IMR-90 (cell line): ENCODE measurements around the gene NPRL2. TPM values are rescaled to one million over a fixed set of nuclear protein-coding genes. Genes with fewer than 3 reads are reported as not detected.

ENCODE experiments used
- ATAC-seq: fragments of 200-7000 bp; cut with Tn5 transposase; 2 replicates; pipeline ENCODE4 v1.9.1; 2020; ENCODE audit warnings: low read depth, mild to moderate bottlenecking, moderate library complexity
- BruUV-seq: library from RNA; stranded (reverse); fragments of 400-500 nt; replicated peaks from 2 replicates; lab custom pipeline; 2021; lab: Mats Ljungman, UMichigan
- CTCF ChIA-PET: fragments of 300-600 bp; formaldehyde crosslinking; extraction: SDS; loops from one replicate; lab custom pipeline; 2021; ENCODE audit warnings: antibody characterized with exemption; lab: Yijun Ruan, JAX
- POLR2A ChIA-PET: fragments of 300-600 bp; sonication (Branson Sonifier 250); formaldehyde crosslinking; loops from one replicate; lab custom pipeline; 2022; ENCODE audit warnings: antibody characterized with exemption; ENCODE audit not compliant: unreplicated experiment; lab: Charles Lee
- DNase-seq: peaks from one replicate; pipeline ENCODE4 v3.0.0; 2013
- H2AFZ ChIP-seq: replicated peaks from 2 replicates; pipeline ENCODE3; 2013; ENCODE audit warnings: low read length, mild to moderate bottlenecking; ENCODE audit not compliant: poor library complexity
- H2AK5ac ChIP-seq: 2 replicates; pipeline ENCODE4 v1.6.1; 2013; ENCODE audit warnings: low read depth, low read length, inconsistent platforms
- H2AK9ac ChIP-seq: replicated peaks from 2 replicates; pipeline ENCODE3; 2013; ENCODE audit warnings: mild to moderate bottlenecking, low read depth, low read length, moderate library complexity; ENCODE audit not compliant: poor library complexity
- H2BK120ac ChIP-seq: 2 replicates; pipeline ENCODE4 v1.6.1; 2013; ENCODE audit warnings: low read depth, low read length, inconsistent platforms
- H2BK15ac ChIP-seq: 3 replicates; pipeline ENCODE4 v1.6.1; 2013; ENCODE audit warnings: low read depth, low read length, inconsistent platforms
- H2BK20ac ChIP-seq: 2 replicates; pipeline ENCODE4 v1.6.1; 2013; ENCODE audit warnings: low read depth, mild to moderate bottlenecking, inconsistent platforms, low read length, moderate library complexity
- H2BK5ac ChIP-seq: 2 replicates; pipeline ENCODE4 v1.6.1; 2013; ENCODE audit warnings: mild to moderate bottlenecking, low read depth, low read length, inconsistent platforms; ENCODE audit not compliant: poor library complexity, severe bottlenecking
- H3K14ac ChIP-seq: replicated peaks from 2 replicates; pipeline ENCODE4 v1.6.1; 2013; ENCODE audit warnings: low read depth, low read length, inconsistent platforms
- H3K18ac ChIP-seq: 2 replicates; pipeline ENCODE4 v1.6.1; 2013; ENCODE audit warnings: low read depth, low read length, control low read depth
- H3K23ac ChIP-seq: 2 replicates; pipeline ENCODE4 v1.6.1; 2013; ENCODE audit warnings: low read depth, low read length, inconsistent platforms
- H3K27ac ChIP-seq: 2 replicates; pipeline ENCODE4 v1.5.1; 2013; ENCODE audit warnings: mild to moderate bottlenecking, control low read depth, low read length; ENCODE audit not compliant: insufficient read depth
- H3K27me3 ChIP-seq: 2 replicates; pipeline ENCODE4 v1.6.1; 2013; ENCODE audit warnings: low read length; ENCODE audit not compliant: control insufficient read depth, insufficient read depth
- H3K36me3 ChIP-seq: 2 replicates; pipeline ENCODE4 v1.6.1; 2013; ENCODE audit warnings: low read length, mixed read lengths; ENCODE audit not compliant: control insufficient read depth, insufficient read depth
- H3K4ac ChIP-seq: 2 replicates; pipeline ENCODE4 v1.6.1; 2013; ENCODE audit warnings: low read depth, low read length, inconsistent platforms
- H3K4me1 ChIP-seq: 2 replicates; pipeline ENCODE4 v1.6.1; 2013; ENCODE audit warnings: low read length, mixed read lengths; ENCODE audit not compliant: control insufficient read depth, insufficient read depth
- H3K4me2 ChIP-seq: 2 replicates; pipeline ENCODE4 v1.6.1; 2013; ENCODE audit warnings: low read depth, mild to moderate bottlenecking, control low read depth, low read length, moderate library complexity
- H3K4me3 ChIP-seq: 2 replicates; pipeline ENCODE4 v1.5.1; 2013; ENCODE audit warnings: low read depth, mild to moderate bottlenecking, control low read depth, low read length, moderate library complexity; ENCODE audit not compliant: insufficient read depth
- H3K56ac ChIP-seq: 2 replicates; pipeline ENCODE4 v1.6.1; 2013; ENCODE audit warnings: low read length, inconsistent platforms; ENCODE audit not compliant: insufficient read depth; ENCODE audit errors: extremely low read depth
- H3K79me1 ChIP-seq, 2 experiments: 2 replicates each; pipeline ENCODE4 v1.6.1; 2013; ENCODE audit warnings: low read length in 2 of 2, inconsistent platforms in 1 of 2, low read depth in 1 of 2
- H3K9ac ChIP-seq: 2 replicates; pipeline ENCODE4 v1.6.1; 2013; ENCODE audit warnings: low read depth, low read length, control low read depth
- H3K9me1 ChIP-seq: 2 replicates; pipeline ENCODE4 v1.6.1; 2013; ENCODE audit warnings: low read length, inconsistent platforms; ENCODE audit not compliant: insufficient read depth
- H3K9me3 ChIP-seq: 2 replicates; pipeline ENCODE4 v1.6.1; 2013; ENCODE audit warnings: low read length; ENCODE audit not compliant: control insufficient read depth, insufficient read depth
- H4K20me1 ChIP-seq: 2 replicates; pipeline ENCODE4 v1.6.1; 2013; ENCODE audit warnings: low read length, inconsistent platforms; ENCODE audit not compliant: insufficient read depth
- H4K5ac ChIP-seq: 2 replicates; pipeline ENCODE4 v1.6.1; 2013; ENCODE audit warnings: mild to moderate bottlenecking, low read depth, low read length, control low read depth
- H4K8ac ChIP-seq, 2 experiments: 2 replicates each; pipeline ENCODE4 v1.6.1; 2013; ENCODE audit warnings: low read depth in 2 of 2, low read length in 2 of 2, control low read depth in 1 of 2, inconsistent platforms in 1 of 2
- H4K91ac ChIP-seq: 2 replicates; pipeline ENCODE4 v1.6.1; 2013; ENCODE audit warnings: low read depth, low read length, inconsistent platforms; ENCODE audit not compliant: insufficient read depth
- BHLHE40 ChIP-seq: fragments of 150-350 bp; IDR thresholded peaks from 2 replicates; pipeline ENCODE4 v1.6.1; 2016; ENCODE audit warnings: mild to moderate bottlenecking, low read depth, low read length
- CEBPB ChIP-seq: IDR thresholded peaks from 2 replicates; pipeline ENCODE4 v1.6.1; 2012; ENCODE audit warnings: low read depth, low read length, improper control_type of control experiment
- CHD1 ChIP-seq: IDR thresholded peaks from 2 replicates; pipeline ENCODE4 v1.6.1; 2012; ENCODE audit warnings: low read depth, low read length, improper control_type of control experiment
- CTCF ChIP-seq: conservative IDR thresholded peaks from 2 replicates; pipeline ENCODE4 v1.5.1; 2012; ENCODE audit warnings: mild to moderate bottlenecking, low read depth, low read length, improper control_type of control experiment
- ELK1 ChIP-seq: fragments of 150-350 bp; IDR thresholded peaks from 2 replicates; pipeline ENCODE4 v1.6.1; 2016; ENCODE audit warnings: low read depth, mild to moderate bottlenecking, low read length, moderate library complexity, borderline replicate concordance
- FOS ChIP-seq: fragments of 150-350 bp; IDR thresholded peaks from 2 replicates; pipeline ENCODE4 v1.6.1; 2016; ENCODE audit warnings: low read depth, low read length
- MAFK ChIP-seq: IDR thresholded peaks from 2 replicates; pipeline ENCODE4 v1.6.1; 2012; ENCODE audit warnings: low read depth, low read length, improper control_type of control experiment
- MAZ ChIP-seq: IDR thresholded peaks from 2 replicates; pipeline ENCODE4 v1.6.1; 2012; ENCODE audit warnings: low read depth, mild to moderate bottlenecking, low read length, improper control_type of control experiment, moderate library complexity, borderline replicate concordance
- MXI1 ChIP-seq: IDR thresholded peaks from 2 replicates; pipeline ENCODE4 v1.6.1; 2012; ENCODE audit warnings: low read depth, mild to moderate bottlenecking, low read length, moderate library complexity, borderline replicate concordance
- NFE2L2 ChIP-seq: fragments of 150-350 bp; IDR thresholded peaks from 2 replicates; pipeline ENCODE4 v1.6.1; 2016; ENCODE audit warnings: low read depth, mild to moderate bottlenecking, low read length
- POLR2A ChIP-seq: IDR thresholded peaks from 2 replicates; pipeline ENCODE4 v1.6.1; 2012; ENCODE audit warnings: mild to moderate bottlenecking, low read depth, low read length
- RAD21 ChIP-seq: IDR thresholded peaks from 2 replicates; pipeline ENCODE4 v1.6.1; 2012; ENCODE audit warnings: low read length, improper control_type of control experiment
- RCOR1 ChIP-seq: IDR thresholded peaks from 2 replicates; pipeline ENCODE4 v1.6.1; 2012; ENCODE audit warnings: mild to moderate bottlenecking, low read length, improper control_type of control experiment; ENCODE audit not compliant: insufficient replicate concordance
- RFX5 ChIP-seq: IDR thresholded peaks from 2 replicates; pipeline ENCODE4 v1.8.0; 2012; ENCODE audit warnings: low read depth, mild to moderate bottlenecking, low read length, moderate library complexity
- SMC3 ChIP-seq: fragments of 150-350 bp; IDR thresholded peaks from 2 replicates; pipeline ENCODE4 v1.6.1; 2016; ENCODE audit warnings: low read depth, mild to moderate bottlenecking, antibody characterized with exemption, low read length, moderate library complexity
- USF2 ChIP-seq: fragments of 150-350 bp; IDR thresholded peaks from 2 replicates; pipeline ENCODE4 v1.6.1; 2017; ENCODE audit warnings: mild to moderate bottlenecking, antibody characterized with exemption, low read length, low read depth
- whole genome bisulfite sequencing, 2 experiments: methylation state at CpG; one replicate each; pipeline versions ENCODE4 v1.1.5 to v1.1.7; 2013; ENCODE audit warnings: missing lambda C conversion rate in 2 of 2; ENCODE audit not compliant: insufficient read length in 1 of 2; ENCODE audit errors: extremely low coverage in 2 of 2; 5-methylcytosine and 5-hydroxymethylcytosine counted together
- dilution Hi-C: fragments of 300-500 bp; cut with HindIII; formaldehyde crosslinking; loops from one replicate; pipeline ENCODE4 v1.14.3; 2018; ENCODE audit warnings: low sequenced_read_pairs; ENCODE audit not compliant: unreplicated experiment
- in situ Hi-C: fragments of 300-500 bp; cut with MboI; formaldehyde crosslinking; loops from 3 replicates; pipeline ENCODE4 v1.14.3; 2019; ENCODE audit warnings: low sequenced_read_pairs, inconsistent platforms, mixed read lengths
- intact Hi-C: fragments of 100-400 bp; cut with micrococcal nuclease; formaldehyde crosslinking; loops from 2 replicates; pipeline ENCODE4 v1.10.0; 2022
- polyA plus RNA-seq, 3 experiments: library from polyadenylated mRNA; depleted of rRNA; stranded (reverse); fragments of >200 nt; gene quantifications; 2 replicates each; pipeline ENCODE4 v1.2.3, GENCODE V29; 2012; ENCODE audit warnings: low replicate concordance in 1 of 3
- total RNA-seq: library from RNA; depleted of rRNA; stranded (reverse); fragments of >200 nt; gene quantifications from 2 replicates; pipeline ENCODE4 v1.2.3, GENCODE V29; 2012

The NPRL2 gene
- total and polyA plus RNA-seq, 2 of the 4 experiments (the other 2 are of a cell fraction): 38.3 to 38.7 TPM

GRCh38 chr3:50359760-50360110 is 9.2 kb upstream of the NPRL2 start:
- Histone ChIP-seq H2BK15ac (no peak overlapping the region), H3K56ac (no peak overlapping the region), H3K4ac (peak overlapping the region; percentile 55; the same call in 1 of the 2 replicates), H2BK5ac (no peak overlapping the region), H2BK120ac (no peak overlapping the region), H3K79me1 (peaks cover 0 to 49% of the 10 kb centered on the region in 2 experiments; a peak in 2 of 4 replicates), H3K27ac (no peak overlapping the region), H4K91ac (peak overlapping the region; percentile 26), H3K14ac (no peak overlapping the region), H3K27me3 (no peaks in the 10 kb centered on the region), H3K4me2 (peak overlapping the region; percentile 57), H3K9me3 (no peaks in the 10 kb centered on the region), H3K23ac (no peak overlapping the region), H3K9ac (no peak overlapping the region), H2AK9ac (peak overlapping the region; percentile 99), H4K5ac (peak overlapping the region; percentile 69), H3K4me1 (peaks cover 26% of the 10 kb centered on the region), H3K9me1 (peaks cover 20% of the 10 kb centered on the region), H3K36me3 (peaks cover 26% of the 10 kb centered on the region), H4K8ac (peak overlapping the region; percentile 56 to 90), H2AFZ (peak overlapping the region; percentile 97), H3K18ac (no peak overlapping the region), H4K20me1 (peaks cover 42% of the 10 kb centered on the region), H2BK20ac (no peak overlapping the region), H2AK5ac (no peak overlapping the region), H3K4me3 (peak overlapping the region; percentile 19; the same call in 1 of the 2 replicates)
- in situ Hi-C loops: no loop called here
- dilution Hi-C loops: no loop called here
- CTCF ChIA-PET: no interaction called here
- POLR2A ChIA-PET: no interaction called here
- intact Hi-C loops: no loop called here
- DNase-seq (no peak), ATAC-seq (peak; percentile 1; the same call in 1 of the 2 replicates)
- TF ChIP-seq NFE2L2 (no peak), ELK1 (no peak), CHD1 (no peak), CEBPB (no peak), MAZ (no peak), USF2 (no peak), BHLHE40 (no peak), RCOR1 (no peak), POLR2A (no peak), RFX5 (no peak), FOS (no peak), SMC3 (no peak), CTCF (no peak), MAFK (no peak), RAD21 (no peak), MXI1 (no peak)
- 20% methylated on average over 1 of the region's 8 CpGs; no CpG with 5 or more reads in 1 of the 2 experiments for WGBS, 2 experiments
- no TSS peak for BruUV-seq
